WTC11 (cell line): ENCODE data around the gene ZNF366. TPM values are rescaled to one million over a fixed set of nuclear protein-coding genes. Genes with fewer than 3 reads are reported as not detected.

ENCODE experiments used
- ATAC-seq: fragments of 200-7000 bp; cut with Tn5 transposase; 2 replicates; pipeline ENCODE4 v1.10.0; 2021; ENCODE audit warnings: mild to moderate bottlenecking, moderate library complexity
- CTCF ChIA-PET: fragments of 300-600 bp; sonication (Branson Sonifier 250); formaldehyde crosslinking; loops from one replicate; lab custom pipeline; 2021; ENCODE audit warnings: antibody characterized with exemption; lab: Charles Lee
- POLR2A ChIA-PET: fragments of 350-600 bp; sonication (Branson Sonifier 250); formaldehyde crosslinking; loops from one replicate; lab custom pipeline; 2021; ENCODE audit warnings: antibody characterized with exemption; lab: Charles Lee
- DNase-seq: peaks from one replicate; pipeline ENCODE4 v3.0.0; 2021; ENCODE audit warnings: low spot score
- H3K27ac Mint-ChIP-seq: 2 replicates; pipeline ENCODE4 v1.8.0; 2021; ENCODE audit warnings: mixed read lengths
- H3K27me3 Mint-ChIP-seq: 2 replicates; pipeline ENCODE4 v1.8.0; 2021; ENCODE audit warnings: low read depth, mild to moderate bottlenecking, moderate library complexity, mixed read lengths
- H3K36me3 Mint-ChIP-seq: 2 replicates; pipeline ENCODE4 v1.8.0; 2021; ENCODE audit warnings: mixed read lengths
- H3K4me1 Mint-ChIP-seq: 2 replicates; pipeline ENCODE4 v1.8.0; 2022; ENCODE audit warnings: mixed read lengths
- H3K4me3 Mint-ChIP-seq: 2 replicates; pipeline ENCODE4 v1.8.0; 2021; ENCODE audit warnings: mild to moderate bottlenecking, moderate library complexity, mixed read lengths
- H3K9me3 Mint-ChIP-seq: 2 replicates; pipeline ENCODE4 v1.8.0; 2021; ENCODE audit warnings: mixed read lengths
- CTCF ChIP-seq: fragments of 200-600 bp; IDR thresholded peaks from 2 replicates; pipeline ENCODE4 v1.8.0; 2022; ENCODE audit warnings: antibody characterized with exemption
- EMX1 ChIP-seq: fragments of 250-450 bp; sonication (Bioruptor Pico); IDR thresholded peaks from 2 replicates; pipeline ENCODE4 v1.8.0; 2021; ENCODE audit warnings: mild to moderate bottlenecking
- ERG ChIP-seq: fragments of 250-450 bp; sonication (Bioruptor Pico); IDR thresholded peaks from 2 replicates; pipeline ENCODE4 v1.8.0; 2021; ENCODE audit warnings: mild to moderate bottlenecking
- ETV6 ChIP-seq: sonication (generic); formaldehyde crosslinking; IDR thresholded peaks from 2 replicates; pipeline ENCODE4 v1.8.1; 2022; ENCODE audit warnings: mild to moderate bottlenecking, missing genetic modification reagents
- FOXJ3 ChIP-seq: sonication (generic); formaldehyde crosslinking; IDR thresholded peaks from 2 replicates; pipeline ENCODE4 v1.9.0; 2021; ENCODE audit warnings: missing genetic modification reagents, mild to moderate bottlenecking, borderline replicate concordance
- FOXP1 ChIP-seq: sonication (generic); formaldehyde crosslinking; IDR thresholded peaks from 2 replicates; pipeline ENCODE4 v1.8.0; 2022; ENCODE audit warnings: missing genetic modification reagents, mild to moderate bottlenecking, moderate library complexity, borderline replicate concordance
- IRF1 ChIP-seq: sonication (generic); formaldehyde crosslinking; IDR thresholded peaks from 2 replicates; pipeline ENCODE4 v1.8.0; 2023; ENCODE audit warnings: missing genetic modification reagents
- IRF2 ChIP-seq: sonication (generic); formaldehyde crosslinking; IDR thresholded peaks from 2 replicates; pipeline ENCODE4 v1.8.0; 2022; ENCODE audit warnings: low read depth, missing genetic modification reagents, borderline replicate concordance
- JUN ChIP-seq: sonication (generic); formaldehyde crosslinking; IDR thresholded peaks from 2 replicates; pipeline ENCODE4 v1.8.0; 2023; ENCODE audit warnings: mild to moderate bottlenecking, missing genetic modification reagents
- KAT7 ChIP-seq: sonication (generic); formaldehyde crosslinking; IDR thresholded peaks from 2 replicates; pipeline ENCODE4 v1.8.1; 2023; ENCODE audit warnings: missing genetic modification reagents, mild to moderate bottlenecking, borderline replicate concordance
- NFATC4 ChIP-seq: fragments of 250-450 bp; sonication (Bioruptor Pico); IDR thresholded peaks from 2 replicates; pipeline ENCODE4 v1.9.0; 2021; ENCODE audit warnings: mild to moderate bottlenecking
- NR1H2 ChIP-seq: sonication (generic); formaldehyde crosslinking; IDR thresholded peaks from 2 replicates; pipeline ENCODE4 v1.9.0; 2021; ENCODE audit warnings: mild to moderate bottlenecking, moderate library complexity, missing genetic modification reagents
- PRDM15 ChIP-seq: sonication (generic); formaldehyde crosslinking; IDR thresholded peaks from 2 replicates; pipeline ENCODE4 v1.8.0; 2022; ENCODE audit warnings: missing genetic modification reagents
- RORB ChIP-seq: fragments of 250-450 bp; sonication (Bioruptor Pico); IDR thresholded peaks from 2 replicates; pipeline ENCODE4 v1.9.0; 2021; ENCODE audit warnings: mild to moderate bottlenecking
- SMAD3 ChIP-seq: sonication (generic); formaldehyde crosslinking; IDR thresholded peaks from 2 replicates; pipeline ENCODE4 v1.8.0; 2022; ENCODE audit warnings: missing genetic modification reagents, mild to moderate bottlenecking, borderline replicate concordance
- SOX15 ChIP-seq: fragments of 250-450 bp; sonication (Bioruptor Pico); IDR thresholded peaks from 2 replicates; pipeline ENCODE4 v1.9.0; 2021; ENCODE audit warnings: mild to moderate bottlenecking
- SP1 ChIP-seq: sonication (generic); formaldehyde crosslinking; conservative IDR thresholded peaks from 2 replicates; pipeline ENCODE4 v1.8.1; 2022; ENCODE audit warnings: missing genetic modification reagents
- STAT6 ChIP-seq: sonication (generic); formaldehyde crosslinking; conservative IDR thresholded peaks from 2 replicates; pipeline ENCODE4 v1.8.1; 2023; ENCODE audit warnings: mild to moderate bottlenecking, low read depth, missing genetic modification reagents, moderate library complexity
- ZBTB21 ChIP-seq: sonication (generic); formaldehyde crosslinking; IDR thresholded peaks from 2 replicates; pipeline ENCODE4 v1.8.1; 2023; ENCODE audit warnings: mild to moderate bottlenecking, missing genetic modification reagents, borderline replicate concordance
- ZNF219 ChIP-seq: sonication (generic); formaldehyde crosslinking; IDR thresholded peaks from 2 replicates; pipeline ENCODE4 v1.8.0; 2023; ENCODE audit warnings: missing genetic modification reagents, mild to moderate bottlenecking, borderline replicate concordance
- ZNF281 ChIP-seq: sonication (generic); formaldehyde crosslinking; IDR thresholded peaks from 2 replicates; pipeline ENCODE4 v1.8.0; 2023; ENCODE audit warnings: mild to moderate bottlenecking, missing genetic modification reagents
- ZNF416 ChIP-seq: fragments of 250-450 bp; sonication (Bioruptor Pico); IDR thresholded peaks from 2 replicates; pipeline ENCODE4 v1.9.0; 2021; ENCODE audit warnings: mild to moderate bottlenecking, inconsistent platforms
- total RNA-seq: library from RNA; stranded (reverse); gene quantifications from 3 replicates; pipeline ENCODE4 v1.2.3, GENCODE V29; 2021

The ZNF366 gene
- total RNA-seq, 1 experiment from 2014 or later = not detected

GRCh38 chr5:72552041-72552557, 44.9 kb upstream of the ZNF366 start:
- Mint-ChIP-seq H3K4me1 (peaks cover 52% of the 10 kb centered on the region), H3K36me3 (no peaks in the 10 kb centered on the region)
- no peak for TF ChIP-seq ETV6 (CRISPR knock-in tag)
- no peak for TF ChIP-seq IRF1 (CRISPR knock-in tag)
- no peak for TF ChIP-seq ZBTB21 (CRISPR knock-in tag)
- no peak for TF ChIP-seq ZNF416 (CRISPR knock-in tag)
- no peak for TF ChIP-seq RORB (CRISPR knock-in tag)
- TF ChIP-seq NR1H2 (CRISPR knock-in tag) = no peak
- TF ChIP-seq FOXP1 = no peak
- no peak for TF ChIP-seq STAT6 (CRISPR knock-in tag)
- TF ChIP-seq EMX1 = no peak
- TF ChIP-seq, all 79 proteins: peak for 0
- CTCF ChIA-PET = interaction anchor here (0.6 to 1.0 kb wide), 2 partner anchors 10 to 130 kb away, joined by 3 read pairs; no protein-coding TSS in a partner anchor
- H3K4me3 Mint-ChIP-seq = no peak overlapping the region
- peaks cover 9% of the 10 kb centered on the region for H3K9me3 Mint-ChIP-seq
- no peaks in the 10 kb centered on the region for H3K27me3 Mint-ChIP-seq
- POLR2A ChIA-PET = no interaction called here
- no peak for ATAC-seq
- DNase-seq = no peak
- H3K27ac Mint-ChIP-seq = no peak overlapping the region

- Mint-ChIP-seq H3K4me1 (peaks cover 42% of the 10 kb centered on the region), H3K4me3 (no peak overlapping the region), H3K27ac (no peak overlapping the region), H3K36me3 (peaks cover 2% of the 10 kb centered on the region; the same call in 1 of the 2 replicates), H3K27me3 (no peaks in the 10 kb centered on the region), H3K9me3 (peaks cover 21% of the 10 kb centered on the region)
- ChIA-PET CTCF (no interaction called here), POLR2A (no interaction called here)
- no peak for DNase-seq
- no peak for ATAC-seq
- no peak for TF ChIP-seq CTCF
- TF ChIP-seq ETV6 (CRISPR knock-in tag) = no peak
- no peak for TF ChIP-seq IRF2 (CRISPR knock-in tag)
- no peak for TF ChIP-seq SOX15 (CRISPR knock-in tag)
- TF ChIP-seq NFATC4 (CRISPR knock-in tag) = no peak
- TF ChIP-seq ZNF281 (CRISPR knock-in tag) = no peak
- no peak for TF ChIP-seq KAT7
- TF ChIP-seq SMAD3 (CRISPR knock-in tag) = no peak
- no peak for TF ChIP-seq SP1 (CRISPR knock-in tag)
- no peak for TF ChIP-seq ZNF219 (CRISPR knock-in tag)
- no peak for TF ChIP-seq FOXJ3 (CRISPR knock-in tag)
- no peak for TF ChIP-seq ERG (CRISPR knock-in tag)
- TF ChIP-seq PRDM15 (CRISPR knock-in tag) = no peak
- no peak for TF ChIP-seq JUN (CRISPR knock-in tag)
Measured at GRCh38 chr5:72550595-72550994, 43.4 kb upstream of the ZNF366 start.
